ENCODE data around the gene YARS1. TPM values are rescaled to one million over a fixed set of nuclear protein-coding genes. Genes with fewer than 3 reads are reported as not detected.

YARS1 gene
- total RNA-seq, 1 experiment from 2014 or later, result 194 TPM

GRCh38 chr1:32806910-32807523, 10.1 kb downstream of the YARS1 start:
- H3K4me3 Mint-ChIP-seq, result no peak overlapping the region
- H2BK120ac ChIP-seq (ENCODE audit: low read depth, low read length, poor library complexity, severe bottlenecking), result no peak overlapping the region
- no peak overlapping the region for H4K5ac ChIP-seq (ENCODE audit: insufficient read length, low read depth, low read length)
- no peak overlapping the region for H2AFZ ChIP-seq (ENCODE audit: low read length)
- H3K18ac ChIP-seq (ENCODE audit: insufficient read length, low read depth, low read length), result no peak overlapping the region
- no peaks in the 10 kb centered on the region for H3K23me2 ChIP-seq (ENCODE audit: insufficient read length, low read depth, low read length, poor library complexity, severe bottlenecking)
- H3K4me1 Mint-ChIP-seq, result peaks cover 11 to 13% of the 10 kb centered on the region in 2 experiments
- H4K91ac ChIP-seq (ENCODE audit: insufficient read length, low read depth, low read length), result no peak overlapping the region
- no peak overlapping the region for H2BK20ac ChIP-seq (ENCODE audit: low read depth, low read length, poor library complexity, severe bottlenecking)
- H3K79me2 ChIP-seq (ENCODE audit: insufficient read depth, low read length), result peaks cover 7% of the 10 kb centered on the region; the same call in 1 of the 2 replicates
- H3K23ac ChIP-seq (ENCODE audit: insufficient read length, low read depth, low read length), result no peak overlapping the region
- H3K9ac ChIP-seq (ENCODE audit: extremely low read depth, insufficient read length, low read length), result no peak overlapping the region
- no peaks in the 10 kb centered on the region for H4K20me1 ChIP-seq (ENCODE audit: control insufficient read depth, insufficient read depth, insufficient read length)
- peak overlapping the region in 1 of 3 experiments; percentile 27; a peak in 1 of 7 replicates for H3K27ac Mint-ChIP-seq
- H2BK5ac ChIP-seq (ENCODE audit: insufficient read length, low read length), result no peak overlapping the region
- peaks cover 86 to 96% (median 95%) of the 10 kb centered on the region in 3 experiments for H3K36me3 Mint-ChIP-seq (ENCODE audit: insufficient read depth in 1 of 3, low read depth in 3 of 3)
- H2AK5ac ChIP-seq (ENCODE audit: insufficient read length, low read length), result no peak overlapping the region
- no peak overlapping the region for H3K27ac ChIP-seq (ENCODE audit: insufficient read length, low read depth, low read length)
- no peak overlapping the region for H4K8ac ChIP-seq (replicated peaks; ENCODE audit: insufficient read length, low read depth, low read length)
- no peak overlapping the region for H3T11ph ChIP-seq (ENCODE audit: low read length)
- no peak overlapping the region for H2BK15ac ChIP-seq (ENCODE audit: low read depth, low read length)
- H3K9me3 Mint-ChIP-seq, result peaks cover 0 to 4% of the 10 kb centered on the region in 2 experiments; a peak in 4 of 5 replicates
- no peaks in the 10 kb centered on the region for H3K27me3 ChIP-seq (ENCODE audit: insufficient read depth, low read length)
- no peaks in the 10 kb centered on the region for H3K27me3 Mint-ChIP-seq (ENCODE audit: low read depth)
- H3K4me2 ChIP-seq (ENCODE audit: insufficient read depth, insufficient read length, low read length), result no peak overlapping the region
- no peak overlapping the region for H3K14ac ChIP-seq (ENCODE audit: insufficient read depth, low read length)
- WGBS (ENCODE audit: extremely low coverage, insufficient read length, low lambda C conversion rate), result no CpG with 5 or more reads among the region's 4 CpGs
- no peaks in the 10 kb centered on the region; the same call in 1 of the 2 replicates for H3K4me1 ChIP-seq (ENCODE audit: insufficient read depth, low read length)
- H3K79me1 ChIP-seq (ENCODE audit: insufficient read depth, low read depth, low read length, poor library complexity, severe bottlenecking), result peaks cover 11% of the 10 kb centered on the region
- no peak for DNase-seq
- no peaks in the 10 kb centered on the region for H3K9me3 ChIP-seq (ENCODE audit: control insufficient read depth, low read depth, low read length)
- no peak overlapping the region for H3K4ac ChIP-seq (ENCODE audit: low read depth, low read length)
- TF ChIP-seq, protein P1, sequence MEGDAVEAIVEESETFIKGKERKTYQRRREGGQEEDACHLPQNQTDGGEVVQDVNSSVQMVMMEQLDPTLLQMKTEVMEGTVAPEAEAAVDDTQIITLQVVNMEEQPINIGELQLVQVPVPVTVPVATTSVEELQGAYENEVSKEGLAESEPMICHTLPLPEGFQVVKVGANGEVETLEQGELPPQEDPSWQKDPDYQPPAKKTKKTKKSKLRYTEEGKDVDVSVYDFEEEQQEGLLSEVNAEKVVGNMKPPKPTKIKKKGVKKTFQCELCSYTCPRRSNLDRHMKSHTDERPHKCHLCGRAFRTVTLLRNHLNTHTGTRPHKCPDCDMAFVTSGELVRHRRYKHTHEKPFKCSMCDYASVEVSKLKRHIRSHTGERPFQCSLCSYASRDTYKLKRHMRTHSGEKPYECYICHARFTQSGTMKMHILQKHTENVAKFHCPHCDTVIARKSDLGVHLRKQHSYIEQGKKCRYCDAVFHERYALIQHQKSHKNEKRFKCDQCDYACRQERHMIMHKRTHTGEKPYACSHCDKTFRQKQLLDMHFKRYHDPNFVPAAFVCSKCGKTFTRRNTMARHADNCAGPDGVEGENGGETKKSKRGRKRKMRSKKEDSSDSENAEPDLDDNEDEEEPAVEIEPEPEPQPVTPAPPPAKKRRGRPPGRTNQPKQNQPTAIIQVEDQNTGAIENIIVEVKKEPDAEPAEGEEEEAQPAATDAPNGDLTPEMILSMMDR (conservative IDR thresholded peaks at IDR 0.05), result no peak
- no peak overlapping the region for H2BK12ac ChIP-seq (ENCODE audit: insufficient read length, low read depth, low read length)
- H3K56ac ChIP-seq (ENCODE audit: insufficient read length, low read depth, low read length), result no peak overlapping the region
